Stimulated activated CD4-positive, alpha-beta T cell treated with anti-CD3 and anti-CD28 coated beads, Interleukin-4, amount 100 ng/mL, for 48 hours (primary cell): Measurements from ENCODE around the gene ACP7.
"Not testable (repeated sequence)": the region's sequence is repeated elsewhere in the genome, so short reads cannot be mapped to it uniquely, and the experiment has no call there.

ENCODE experiments used
- DNase-seq, 2 donors: peaks; one replicate each; pipeline ENCODE4 v3.0.0-alpha.2; 2020; ENCODE audit warnings: low read depth in 2 of 2

Gene ACP7, protein sequence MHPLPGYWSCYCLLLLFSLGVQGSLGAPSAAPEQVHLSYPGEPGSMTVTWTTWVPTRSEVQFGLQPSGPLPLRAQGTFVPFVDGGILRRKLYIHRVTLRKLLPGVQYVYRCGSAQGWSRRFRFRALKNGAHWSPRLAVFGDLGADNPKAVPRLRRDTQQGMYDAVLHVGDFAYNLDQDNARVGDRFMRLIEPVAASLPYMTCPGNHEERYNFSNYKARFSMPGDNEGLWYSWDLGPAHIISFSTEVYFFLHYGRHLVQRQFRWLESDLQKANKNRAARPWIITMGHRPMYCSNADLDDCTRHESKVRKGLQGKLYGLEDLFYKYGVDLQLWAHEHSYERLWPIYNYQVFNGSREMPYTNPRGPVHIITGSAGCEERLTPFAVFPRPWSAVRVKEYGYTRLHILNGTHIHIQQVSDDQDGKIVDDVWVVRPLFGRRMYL

DNA sequence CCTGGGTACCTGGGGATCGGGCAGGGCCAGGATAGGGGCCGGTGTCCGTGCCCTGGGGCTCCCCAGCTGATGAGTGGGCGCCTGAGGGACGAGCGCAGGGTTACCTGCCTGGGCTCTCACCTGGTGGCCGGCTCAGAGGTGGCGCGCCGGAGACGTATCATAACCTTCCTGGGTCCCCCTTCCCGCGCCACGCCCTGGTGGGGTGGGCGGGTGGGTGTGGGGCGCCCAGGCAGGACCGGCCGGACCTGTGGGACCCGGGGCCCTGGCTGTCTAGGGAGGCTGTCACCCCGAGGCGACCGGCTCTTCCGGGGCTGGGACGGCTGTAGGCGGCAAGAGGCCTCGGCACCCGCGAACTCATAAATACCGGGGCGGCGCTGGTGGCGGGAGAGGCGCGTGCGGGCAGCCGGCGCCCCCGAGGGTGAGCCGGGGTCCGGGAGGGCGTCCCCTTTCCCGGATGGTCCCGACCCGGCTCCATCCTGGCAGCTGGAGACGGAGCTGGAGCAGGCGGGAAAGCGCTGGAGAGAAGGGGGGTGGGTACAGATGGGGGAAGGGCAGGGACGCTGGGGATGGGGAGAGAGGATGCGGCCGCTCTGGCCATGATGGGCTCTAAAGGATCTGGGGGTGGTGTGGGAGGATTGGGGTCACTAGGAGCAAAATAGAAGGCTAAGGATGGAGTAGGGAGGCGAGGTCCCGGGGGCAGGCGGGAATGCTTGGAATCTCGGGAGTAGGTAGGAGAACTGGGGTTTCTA, at the start of gene ACP7:
Gene ACP7 (plus strand): TSS at position 386 of the 749 bp plus-strand sequence. CDS start 902 bp downstream, outside the sequence.
- DNase-seq = no peak

- DNase-seq = no peak
Measured at GRCh38 chr19:39036581-39036980, 47.6 kb upstream of the ACP7 start.

DNA sequence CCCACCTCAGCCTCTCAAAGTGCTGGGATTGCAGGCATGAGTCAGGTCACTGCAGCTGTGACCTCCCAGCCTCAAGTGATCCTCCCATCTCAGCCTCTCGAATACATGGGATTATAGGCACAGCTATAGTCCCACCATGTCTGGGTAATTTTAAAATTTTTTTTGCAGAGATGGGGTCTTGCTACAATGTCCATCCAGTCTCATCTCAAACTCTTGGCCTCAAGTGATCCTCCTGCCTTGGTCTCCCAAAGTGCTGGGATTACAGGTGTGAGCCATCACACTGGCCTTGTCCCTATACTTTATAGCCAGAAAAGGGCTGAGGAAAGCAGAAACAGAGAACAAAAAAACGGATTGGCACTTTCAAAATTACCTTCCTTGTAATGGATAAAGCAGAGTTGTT, 47.0 kb upstream of the ACP7 start:
- no peak for DNase-seq

DNA sequence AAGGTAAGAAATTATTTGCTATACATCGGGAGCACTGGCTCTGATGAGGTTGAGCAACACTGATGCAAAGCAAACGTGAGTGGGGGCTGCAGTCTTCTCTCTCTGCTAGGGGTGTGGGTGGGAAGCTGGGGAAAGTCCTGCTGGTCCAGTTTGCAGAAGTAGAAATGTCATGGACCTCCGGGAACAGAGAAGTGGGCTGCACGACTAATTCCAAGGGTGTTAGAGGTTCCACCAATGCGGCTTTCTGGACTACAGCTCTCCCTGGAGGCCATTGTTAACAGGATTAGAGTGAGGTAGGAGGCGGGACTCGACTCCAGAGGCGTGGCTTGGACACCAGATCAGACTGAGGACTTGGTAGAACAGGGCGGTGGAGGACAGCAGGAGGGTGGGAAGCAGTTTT, 46.1 kb upstream of the ACP7 start:
- no peak for DNase-seq

GRCh38 chr19:39045506-39045905, 38.7 kb upstream of the ACP7 start:
- DNase-seq = no peak

- DNase-seq = no peak
Measured at GRCh38 chr19:39046037-39046821, 37.9 kb upstream of the ACP7 start.

DNA sequence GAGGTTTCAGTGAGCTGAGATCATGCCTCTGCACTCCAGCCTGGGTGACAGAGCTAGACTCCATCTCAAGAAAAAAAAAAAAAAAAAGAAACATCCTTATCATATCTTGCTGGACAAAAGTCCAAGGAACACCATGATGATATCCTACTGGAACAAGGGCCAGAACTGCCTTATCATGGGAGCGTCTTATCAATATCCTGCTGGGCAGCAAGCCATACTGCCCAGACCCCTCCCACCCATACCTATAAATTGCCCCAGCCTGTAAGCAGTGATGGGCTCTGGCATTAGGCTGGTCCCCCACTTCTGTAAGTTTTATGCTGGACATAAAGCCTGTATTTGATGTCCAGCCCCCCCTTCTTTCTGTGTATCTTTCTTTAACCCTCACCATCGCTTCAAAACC, 37.1 kb upstream of the ACP7 start:
- no peak for DNase-seq

GRCh38 chr19:39052243-39052746, 31.9 kb upstream of the ACP7 start:
- DNase-seq = peak; percentile 60 to 71

- DNase-seq = no peak
Measured at GRCh38 chr19:39052846-39053245, 31.3 kb upstream of the ACP7 start.

- no peak for DNase-seq
Measured at GRCh38 chr19:39053276-39054090, 30.7 kb upstream of the ACP7 start.

- no peak for DNase-seq
Measured at GRCh38 chr19:39054091-39054470, 30.1 kb upstream of the ACP7 start.

DNA sequence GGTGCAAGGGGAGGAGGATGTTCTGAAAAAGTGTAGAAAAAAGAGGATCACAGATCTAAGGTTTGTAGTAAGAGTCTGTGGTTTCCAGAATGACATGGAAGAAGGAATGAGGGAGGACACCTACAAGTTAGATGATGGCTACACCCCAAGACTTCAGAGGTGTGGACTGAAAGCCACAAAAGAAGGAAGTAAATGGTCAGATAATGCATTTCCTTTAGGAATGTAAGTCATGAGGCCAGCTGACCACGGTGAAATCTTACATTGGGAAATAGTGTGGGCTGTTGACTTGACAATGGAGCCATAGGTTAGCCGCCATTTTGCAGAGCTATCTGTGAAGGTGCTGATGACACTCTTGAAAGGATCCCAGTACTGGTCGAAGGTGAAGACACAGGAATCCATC, 26.6 kb upstream of the ACP7 start:
- no peak for DNase-seq

DNA sequence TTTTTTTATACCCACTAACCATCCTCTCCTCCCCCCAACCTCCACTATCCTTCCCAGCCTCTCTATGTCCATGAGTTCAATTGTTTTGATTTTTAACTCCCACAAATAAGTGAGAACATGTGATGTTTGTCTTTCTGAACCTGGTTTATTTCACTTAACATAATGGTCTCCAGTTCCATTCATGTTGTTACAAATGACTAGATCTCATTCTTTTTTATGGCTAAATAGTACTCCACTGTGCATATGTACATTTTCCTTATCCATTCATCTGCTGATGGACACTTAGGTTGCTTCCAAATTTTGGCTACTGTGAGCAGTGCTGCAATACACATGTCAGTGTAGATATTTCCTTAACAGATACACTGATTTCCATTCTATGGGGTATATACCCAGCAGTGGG, 24.9 kb upstream of the ACP7 start:
- DNase-seq = no peak

GRCh38 chr19:39060171-39060570, 24.0 kb upstream of the ACP7 start:
- DNase-seq = no peak

DNA sequence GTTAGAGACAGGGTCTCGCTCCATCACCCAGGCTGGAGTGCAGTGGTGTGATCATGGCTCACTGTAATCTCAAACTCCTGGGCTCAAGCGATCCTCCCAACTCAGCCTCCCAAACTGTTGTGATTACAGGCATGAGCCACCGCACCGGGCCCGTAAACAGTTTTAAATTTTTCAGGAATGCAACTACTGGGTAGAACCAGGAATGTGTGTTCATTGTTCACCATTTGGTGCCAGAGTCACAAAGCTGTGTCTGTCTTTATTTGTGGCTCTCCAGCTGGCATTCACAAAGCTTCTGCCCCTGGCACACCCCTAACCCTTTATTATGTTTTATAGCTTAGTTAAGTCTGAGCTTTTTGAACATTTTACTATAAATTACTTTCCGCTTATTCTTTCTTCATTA, 19.8 kb upstream of the ACP7 start:
- DNase-seq = no peak

- no peak for DNase-seq
Measured at GRCh38 chr19:39065928-39066327, 18.2 kb upstream of the ACP7 start.

DNA sequence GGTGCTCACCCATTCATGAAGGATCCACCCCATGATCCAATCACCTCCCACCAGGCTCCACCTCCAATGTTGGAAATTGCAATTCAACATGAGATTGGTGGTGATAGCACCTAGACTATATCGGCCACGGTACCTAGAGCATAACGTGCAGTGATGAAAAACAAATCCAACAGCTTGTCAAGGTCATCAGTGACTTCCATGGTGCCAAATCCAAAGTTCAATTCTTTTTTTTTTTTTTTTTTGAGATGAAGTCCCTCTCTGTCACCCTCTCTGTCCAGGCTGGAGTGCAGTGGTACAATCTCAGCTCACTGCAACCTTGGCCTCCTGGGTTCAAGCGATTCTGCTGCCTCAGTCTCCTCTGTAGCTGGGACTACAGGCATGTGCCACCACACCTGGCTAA, 17.1 kb upstream of the ACP7 start:
- no peak for DNase-seq

- not testable (repeated sequence) for DNase-seq
Measured at GRCh38 chr19:39068259-39068658, 15.9 kb upstream of the ACP7 start.

- DNase-seq = no peak
Measured at GRCh38 chr19:39070888-39071287, 13.3 kb upstream of the ACP7 start.

GRCh38 chr19:39074205-39074692, 9.9 kb upstream of the ACP7 start:
- DNase-seq = no peak

GRCh38 chr19:39074942-39075341, 9.2 kb upstream of the ACP7 start:
- no peak for DNase-seq
